AG10803 (cell line): ENCODE results near the gene POU2F1.

Experiments
- DNase-seq: peaks from one replicate; pipeline ENCODE4 v3.0.0; 2010; ENCODE audit warnings: low read depth
- H3K4me3 ChIP-seq: 2 replicates; pipeline ENCODE4 v1.5.1; 2011; ENCODE audit warnings: mild to moderate bottlenecking, low read length, control low read depth
- CTCF ChIP-seq: conservative IDR thresholded peaks from 2 replicates; pipeline ENCODE4 v1.5.1; 2011; ENCODE audit warnings: mild to moderate bottlenecking, low read length, control low read depth, inconsistent platforms

Gene POU2F1

GRCh38 chr1:167365360-167365759 is 144.7 kb downstream of the POU2F1 start:
- no peak overlapping the region for H3K4me3 ChIP-seq
- no peak for TF ChIP-seq CTCF
- no peak for DNase-seq

GRCh38 chr1:167367705-167368104 is 147.0 kb downstream of the POU2F1 start:
- no peak overlapping the region for H3K4me3 ChIP-seq

GRCh38 chr1:167369175-167369574 is 148.5 kb downstream of the POU2F1 start:
- no peak overlapping the region for H3K4me3 ChIP-seq
- no peak for DNase-seq
- no peak for TF ChIP-seq CTCF

More at GRCh38 chr1:167367705-167368104, 147.0 kb downstream of the POU2F1 start:
- TF ChIP-seq CTCF = no peak
- DNase-seq = no peak

- no peak for DNase-seq
- H3K4me3 ChIP-seq = no peak overlapping the region
- TF ChIP-seq CTCF = no peak
These were observed 149.2 kb downstream of the POU2F1 start for GRCh38 chr1:167369933-167370332.

GRCh38 chr1:167371030-167371429 is 150.3 kb downstream of the POU2F1 start:
- TF ChIP-seq CTCF = no peak
- no peak for DNase-seq
- no peak overlapping the region for H3K4me3 ChIP-seq

- H3K4me3 ChIP-seq = no peak overlapping the region
- DNase-seq = peak; percentile 38
- TF ChIP-seq CTCF = no peak
These were observed 152.7 kb downstream of the POU2F1 start for GRCh38 chr1:167373398-167373797.

GRCh38 chr1:167373986-167374385 is 153.3 kb downstream of the POU2F1 start:
- no peak overlapping the region for H3K4me3 ChIP-seq
- no peak for TF ChIP-seq CTCF
- no peak for DNase-seq
